ENCODE results near the gene GPR61.

The GPR61 gene

DNA sequence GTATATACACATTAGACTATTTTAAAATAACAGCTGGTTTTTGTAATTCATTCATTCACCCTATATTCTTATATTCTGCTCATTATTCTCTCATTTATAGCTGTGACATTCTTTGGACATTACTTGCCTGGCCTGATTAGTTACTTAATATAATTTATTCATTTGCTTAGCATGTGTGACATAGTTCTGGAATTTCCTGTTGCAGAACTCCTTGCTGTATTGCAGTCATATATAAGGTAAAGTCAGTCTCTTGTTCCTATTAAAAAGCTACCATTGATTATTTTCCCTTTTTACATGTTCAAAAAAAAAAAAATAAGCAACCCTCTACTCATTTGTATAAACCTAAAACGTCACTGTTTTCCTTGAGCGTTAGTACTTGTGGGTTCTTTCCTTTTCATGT, 55.9 kb downstream of the GPR61 start:
- in situ Hi-C loops (cut with MboI; ENCODE audit: low sequenced_read_pairs, unreplicated experiment) = no loop called here
- TF ChIP-seq, protein P1, sequence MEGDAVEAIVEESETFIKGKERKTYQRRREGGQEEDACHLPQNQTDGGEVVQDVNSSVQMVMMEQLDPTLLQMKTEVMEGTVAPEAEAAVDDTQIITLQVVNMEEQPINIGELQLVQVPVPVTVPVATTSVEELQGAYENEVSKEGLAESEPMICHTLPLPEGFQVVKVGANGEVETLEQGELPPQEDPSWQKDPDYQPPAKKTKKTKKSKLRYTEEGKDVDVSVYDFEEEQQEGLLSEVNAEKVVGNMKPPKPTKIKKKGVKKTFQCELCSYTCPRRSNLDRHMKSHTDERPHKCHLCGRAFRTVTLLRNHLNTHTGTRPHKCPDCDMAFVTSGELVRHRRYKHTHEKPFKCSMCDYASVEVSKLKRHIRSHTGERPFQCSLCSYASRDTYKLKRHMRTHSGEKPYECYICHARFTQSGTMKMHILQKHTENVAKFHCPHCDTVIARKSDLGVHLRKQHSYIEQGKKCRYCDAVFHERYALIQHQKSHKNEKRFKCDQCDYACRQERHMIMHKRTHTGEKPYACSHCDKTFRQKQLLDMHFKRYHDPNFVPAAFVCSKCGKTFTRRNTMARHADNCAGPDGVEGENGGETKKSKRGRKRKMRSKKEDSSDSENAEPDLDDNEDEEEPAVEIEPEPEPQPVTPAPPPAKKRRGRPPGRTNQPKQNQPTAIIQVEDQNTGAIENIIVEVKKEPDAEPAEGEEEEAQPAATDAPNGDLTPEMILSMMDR (IDR thresholded peaks at IDR 0.05; ENCODE audit: borderline replicate concordance, control extremely low read depth, extremely low read depth, insufficient read depth, missing control alignments) = no peak
- no peak for DNase-seq (ENCODE audit: low spot score)
